Naive B cell (primary cell): ENCODE data around the gene PHF13. TPM values are rescaled to one million over a fixed set of nuclear protein-coding genes. Genes with fewer than 3 reads are reported as not detected.
A peak's percentile ranks its signal among the peaks of the same experiment; 100 is the strongest.

Experiments
- ATAC-seq, 2 donors: fragments of 150-1000 bp; cut with Tn5 transposase; 2 replicates each; pipeline ENCODE4 v1.10.0; 2021; ENCODE audit warnings: low read depth in 2 of 2, mild to moderate bottlenecking in 2 of 2, moderate library complexity in 2 of 2
- DNase-seq: peaks from one replicate; pipeline ENCODE4 v3.0.0; 2022
- H3K27ac Mint-ChIP-seq, 6 donors: one replicate each; pipeline ENCODE4 v1.8.0; 2020 to 2022; ENCODE audit warnings: mild to moderate bottlenecking in 6 of 6, mixed read lengths in 6 of 6, moderate library complexity in 5 of 6, inconsistent platforms in 2 of 6
- H3K27me3 Mint-ChIP-seq, 3 donors: one replicate each; pipeline ENCODE4 v1.8.0; 2021 to 2022; ENCODE audit warnings: mixed read lengths in 3 of 3, mild to moderate bottlenecking in 1 of 3
- H3K36me3 Mint-ChIP-seq, 2 donors: one replicate each; pipeline ENCODE4 v1.8.0; 2020 to 2022; ENCODE audit warnings: mixed read lengths in 2 of 2, inconsistent platforms in 1 of 2, mild to moderate bottlenecking in 1 of 2
- H3K4me1 Mint-ChIP-seq, 3 donors: one replicate each; pipeline ENCODE4 v1.8.0; 2020 to 2022; ENCODE audit warnings: mixed read lengths in 3 of 3, inconsistent platforms in 1 of 3, mild to moderate bottlenecking in 1 of 3, moderate library complexity in 1 of 3
- H3K4me3 Mint-ChIP-seq, 8 donors: one replicate each; pipeline ENCODE4 v1.8.0; 2020 to 2022; ENCODE audit warnings: mild to moderate bottlenecking in 8 of 8, mixed read lengths in 8 of 8, moderate library complexity in 8 of 8, inconsistent platforms in 2 of 8
- H3K9me3 Mint-ChIP-seq, 7 donors: one replicate each; pipeline ENCODE4 v1.8.0; 2020 to 2022; ENCODE audit warnings: mixed read lengths in 7 of 7, mild to moderate bottlenecking in 5 of 7, inconsistent platforms in 2 of 7, moderate library complexity in 1 of 7
- polyA plus RNA-seq, 6 donors: library from polyadenylated mRNA; unstranded; fragments of 300-500 nt; fragmentation: Illumina TruSeq; gene quantifications; one replicate each; pipeline ENCODE4 v1.2.3, GENCODE V29; 2021; ENCODE audit warnings: low read depth in 6 of 6

PHF13 gene
- polyA plus RNA-seq, 6 donors from 2014 or later, result 2.7 to 6.0 (median 4.2) TPM

DNA sequence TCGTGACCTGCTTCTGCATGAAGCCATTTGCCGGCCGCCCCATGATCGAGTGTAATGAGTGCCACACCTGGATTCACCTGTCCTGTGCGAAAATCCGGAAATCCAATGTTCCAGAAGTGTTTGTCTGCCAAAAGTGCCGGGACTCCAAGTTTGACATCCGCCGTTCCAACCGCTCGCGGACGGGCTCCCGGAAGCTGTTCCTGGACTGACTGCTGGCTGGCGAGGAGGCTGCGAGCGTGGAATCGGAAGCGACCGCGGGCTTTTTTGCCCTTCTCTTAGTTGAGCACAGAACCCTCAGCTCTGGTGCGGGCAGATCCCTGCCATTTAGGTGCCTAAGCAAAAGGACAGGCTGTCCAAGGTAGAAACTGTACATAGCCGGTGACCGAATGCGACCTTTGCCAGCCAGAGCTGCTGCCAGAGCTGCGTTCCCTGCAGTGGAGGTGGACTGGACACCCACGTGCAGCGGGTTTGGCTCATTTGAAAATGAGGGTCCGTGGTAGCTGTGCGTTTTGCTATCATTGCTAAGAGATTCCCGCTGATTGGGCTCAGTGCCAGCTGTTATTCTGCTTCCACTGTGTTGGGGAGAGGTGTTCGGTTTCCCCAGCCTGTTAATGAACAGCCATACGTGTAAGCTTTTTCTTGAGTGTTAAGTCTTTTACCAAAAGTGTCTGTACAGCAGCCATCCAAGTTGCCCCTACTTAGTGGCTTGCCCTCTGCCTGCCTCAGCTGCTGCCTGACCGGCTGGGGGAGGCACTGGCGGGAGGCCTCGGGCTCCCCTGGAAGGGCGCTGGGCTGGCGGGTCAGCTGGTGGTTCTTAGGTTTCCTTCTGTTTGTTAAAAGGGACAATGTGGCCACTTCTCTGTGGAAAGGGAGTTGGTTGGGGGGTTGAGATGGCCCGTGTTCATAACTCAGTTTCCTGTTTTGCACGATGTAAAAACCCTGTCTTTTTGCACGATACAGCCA, 8.2 kb downstream of the PHF13 start:
- no peaks in the 10 kb centered on the region for H3K27me3 Mint-ChIP-seq
- DNase-seq, result no peak
- no peak overlapping the region for H3K27ac Mint-ChIP-seq
- H3K4me3 Mint-ChIP-seq, result peak overlapping the region in 1 of 8 donors; percentile 36
- H3K4me1 Mint-ChIP-seq, result peaks cover 13 to 24% (median 13%) of the 10 kb centered on the region in 3 donors
- ATAC-seq, result no peak
- peaks cover 0 to 6% of the 10 kb centered on the region in 2 donors for H3K36me3 Mint-ChIP-seq
- H3K9me3 Mint-ChIP-seq, result no peaks in the 10 kb centered on the region

DNA sequence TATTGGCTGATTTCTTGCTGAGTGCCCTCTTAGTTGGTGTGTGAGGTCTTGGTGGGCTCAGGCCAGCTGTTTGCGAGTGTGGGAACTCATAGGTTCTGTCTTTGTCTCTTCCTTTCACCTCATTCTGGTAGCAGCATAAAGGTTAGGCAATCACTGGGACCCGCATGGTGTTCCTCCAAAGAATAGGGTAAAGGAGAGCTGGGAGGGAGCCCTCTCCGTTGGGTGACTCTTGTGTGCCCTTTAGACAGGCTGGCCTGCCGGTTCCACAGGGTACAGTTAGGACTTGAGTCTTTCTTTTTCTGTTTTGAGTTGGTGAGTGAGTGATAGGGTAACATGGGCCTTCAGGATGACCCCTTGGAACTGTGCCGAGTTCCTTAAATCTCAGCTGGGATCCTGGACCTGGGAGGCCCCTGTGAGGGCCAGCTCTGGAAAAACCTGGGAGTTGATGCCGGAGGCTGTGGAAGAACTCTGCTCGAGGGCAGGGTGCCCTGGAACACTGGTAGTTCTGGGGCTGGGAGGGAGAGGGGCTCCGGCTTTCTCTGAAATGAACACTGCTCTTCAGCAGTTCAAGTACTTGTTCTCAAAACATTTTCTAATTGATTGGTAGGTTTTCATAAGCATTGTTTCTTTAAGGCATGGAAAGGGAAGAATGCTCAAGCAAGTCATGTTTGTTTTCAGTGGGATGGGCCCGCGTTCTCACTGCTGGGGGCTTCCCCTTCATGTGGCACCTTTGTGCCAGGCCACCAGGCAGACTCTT, 9.0 kb downstream of the PHF13 start:
- ATAC-seq, result no peak
- Mint-ChIP-seq H3K27me3 (no peaks in the 10 kb centered on the region), H3K36me3 (peaks cover 0 to 6% of the 10 kb centered on the region in 2 donors), H3K4me1 (peaks cover 19 to 29% (median 21%) of the 10 kb centered on the region in 3 donors), H3K27ac (peak overlapping the region in 1 of 6 donors; percentile 33), H3K4me3 (peak overlapping the region in 2 of 8 donors; percentile 25 to 72), H3K9me3 (no peaks in the 10 kb centered on the region)
- DNase-seq, result no peak

GRCh38 chr1:6623269-6623965, 9.9 kb downstream of the PHF13 start:
- peaks cover 26 to 33% (median 27%) of the 10 kb centered on the region in 3 donors for H3K4me1 Mint-ChIP-seq
- H3K9me3 Mint-ChIP-seq, result no peaks in the 10 kb centered on the region
- H3K4me3 Mint-ChIP-seq, result peak overlapping the region in 3 of 8 donors; percentile 14 to 72 (median 44)
- H3K36me3 Mint-ChIP-seq, result peaks cover 0 to 6% of the 10 kb centered on the region in 2 donors
- DNase-seq (no peak), ATAC-seq (no peak)
- H3K27ac Mint-ChIP-seq, result no peak overlapping the region
- H3K27me3 Mint-ChIP-seq, result no peaks in the 10 kb centered on the region

DNA sequence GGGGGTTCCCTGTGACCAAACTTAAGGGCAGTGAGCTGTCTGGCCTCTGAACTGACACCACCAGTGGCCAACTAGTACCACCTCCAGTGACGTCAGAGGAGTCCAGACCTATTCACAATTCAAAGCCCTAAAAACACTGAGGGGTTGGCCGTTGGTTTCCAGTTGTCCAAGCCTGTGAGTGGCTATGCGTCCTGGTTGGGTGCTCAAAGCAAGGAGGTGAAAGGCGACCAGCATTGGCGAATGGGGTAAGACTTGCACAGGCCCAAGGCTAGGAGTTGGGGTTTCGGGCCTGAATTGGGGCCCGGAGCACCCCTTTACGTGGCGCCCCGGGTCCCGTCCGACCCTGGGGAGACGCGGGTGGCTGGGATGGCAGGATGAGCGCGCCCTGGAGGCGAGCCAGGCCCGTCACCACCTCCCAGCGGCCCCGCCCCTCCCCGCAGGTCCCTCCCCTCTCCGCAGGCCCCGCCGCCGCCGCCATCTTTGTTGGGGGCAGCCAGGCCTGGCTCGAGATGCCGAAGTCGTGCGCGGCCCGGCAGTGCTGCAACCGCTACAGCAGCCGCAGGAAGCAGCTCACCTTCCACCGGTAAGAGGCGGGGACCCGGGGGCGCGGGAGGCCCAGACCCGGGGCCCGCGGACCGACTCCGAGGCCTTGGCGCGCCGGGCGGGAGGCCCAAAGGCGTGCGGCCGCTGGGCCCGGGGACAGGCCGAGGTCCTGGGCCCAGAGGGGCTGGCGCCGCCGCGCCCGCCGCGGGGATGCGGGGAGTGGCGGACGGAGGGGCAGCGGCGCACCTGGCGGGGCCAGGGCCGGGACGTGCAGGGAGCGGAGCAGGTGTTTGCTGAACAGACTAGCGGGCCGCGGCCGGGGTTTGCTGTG, 11.4 kb downstream of the PHF13 start, which contains the start of gene THAP3:
Gene THAP3, plus strand, starts transcription at position 159 of the 874 bp plus-strand sequence. Its CDS starts 351 bp downstream, at position 510.
- Mint-ChIP-seq H3K27ac (peak within 1 kb of the TSS in 5 of 6 donors; percentile 66 to 82 (median 72)), H3K36me3 (peaks cover 0 to 12% of the 10 kb centered on the region in 2 donors), H3K4me1 (peaks cover 28 to 41% (median 34%) of the 10 kb centered on the region in 3 donors), H3K27me3 (no peaks in the 10 kb centered on the region), H3K9me3 (no peaks in the 10 kb centered on the region), H3K4me3 (peak within 1 kb of the TSS; percentile 84 to 94 (median 90))
- peak; percentile 83 for DNase-seq
- ATAC-seq, result peak; percentile 91 to 96

DNA sequence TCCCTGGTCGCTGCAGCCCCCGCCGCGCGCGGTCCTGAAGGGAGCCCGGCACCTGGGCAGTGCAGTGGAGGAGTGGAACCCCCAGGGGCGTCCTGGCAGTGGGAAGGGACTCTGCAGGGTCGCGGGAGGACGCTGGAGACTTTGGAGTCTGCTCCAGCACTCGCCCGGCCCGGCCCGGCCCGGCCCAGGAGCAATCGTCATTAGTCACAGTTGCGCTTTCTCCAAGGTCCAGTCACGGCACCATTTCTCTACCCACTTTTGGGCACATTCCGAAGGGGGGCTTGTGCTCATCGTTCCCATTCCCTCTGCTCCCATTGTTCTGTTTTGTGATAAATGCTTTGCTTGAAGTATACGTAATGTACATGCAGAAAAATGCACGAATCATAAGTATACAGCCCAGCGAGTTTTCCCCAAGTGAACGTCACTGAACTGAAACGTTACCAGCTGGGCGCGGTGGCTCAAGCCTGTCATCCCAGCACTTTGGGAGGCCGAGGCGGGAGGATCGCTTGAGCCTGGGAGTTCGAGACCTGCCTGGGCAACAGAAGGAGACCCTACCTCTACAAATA, 12.1 kb downstream of the PHF13 start:
- ATAC-seq (peak in 1 of 2 donors; percentile 30), DNase-seq (no peak)
- Mint-ChIP-seq H3K4me1 (peaks cover 28 to 43% (median 34%) of the 10 kb centered on the region in 3 donors), H3K4me3 (peak overlapping the region; percentile 84 to 94 (median 90)), H3K9me3 (no peaks in the 10 kb centered on the region), H3K36me3 (peaks cover 0 to 8% of the 10 kb centered on the region in 2 donors), H3K27ac (peak overlapping the region in 5 of 6 donors; percentile 57 to 74 (median 66)), H3K27me3 (no peaks in the 10 kb centered on the region)

DNA sequence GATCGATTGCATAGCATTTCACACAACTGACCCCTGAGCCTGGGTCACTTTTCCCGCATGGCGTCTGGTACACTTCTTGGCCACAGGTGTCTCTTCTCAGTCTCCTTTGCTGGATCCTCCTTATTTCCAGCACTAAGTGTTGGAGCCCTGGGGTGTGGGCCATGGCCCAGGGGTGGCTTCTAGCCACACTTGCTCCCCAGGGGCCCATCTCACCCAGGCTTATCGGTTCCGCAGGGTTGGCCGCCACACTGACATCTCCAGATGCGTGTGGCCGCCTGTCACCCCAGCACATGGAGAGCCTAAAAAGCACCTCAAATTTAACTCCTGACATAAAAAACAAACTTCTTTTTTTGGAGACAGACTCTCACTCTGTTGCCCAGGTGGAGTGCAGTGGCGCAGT, 13.5 kb downstream of the PHF13 start:
- H3K27ac Mint-ChIP-seq, result peak overlapping the region in 4 of 6 donors; percentile 24 to 91 (median 66)
- H3K9me3 Mint-ChIP-seq, result no peaks in the 10 kb centered on the region
- peak overlapping the region; percentile 64 to 94 (median 89) for H3K4me3 Mint-ChIP-seq
- peaks cover 28 to 43% (median 34%) of the 10 kb centered on the region in 3 donors for H3K4me1 Mint-ChIP-seq
- DNase-seq (no peak), ATAC-seq (peak in 1 of 2 donors; percentile 28)
- peaks cover 0 to 8% of the 10 kb centered on the region in 2 donors for H3K36me3 Mint-ChIP-seq
- no peaks in the 10 kb centered on the region for H3K27me3 Mint-ChIP-seq

DNA sequence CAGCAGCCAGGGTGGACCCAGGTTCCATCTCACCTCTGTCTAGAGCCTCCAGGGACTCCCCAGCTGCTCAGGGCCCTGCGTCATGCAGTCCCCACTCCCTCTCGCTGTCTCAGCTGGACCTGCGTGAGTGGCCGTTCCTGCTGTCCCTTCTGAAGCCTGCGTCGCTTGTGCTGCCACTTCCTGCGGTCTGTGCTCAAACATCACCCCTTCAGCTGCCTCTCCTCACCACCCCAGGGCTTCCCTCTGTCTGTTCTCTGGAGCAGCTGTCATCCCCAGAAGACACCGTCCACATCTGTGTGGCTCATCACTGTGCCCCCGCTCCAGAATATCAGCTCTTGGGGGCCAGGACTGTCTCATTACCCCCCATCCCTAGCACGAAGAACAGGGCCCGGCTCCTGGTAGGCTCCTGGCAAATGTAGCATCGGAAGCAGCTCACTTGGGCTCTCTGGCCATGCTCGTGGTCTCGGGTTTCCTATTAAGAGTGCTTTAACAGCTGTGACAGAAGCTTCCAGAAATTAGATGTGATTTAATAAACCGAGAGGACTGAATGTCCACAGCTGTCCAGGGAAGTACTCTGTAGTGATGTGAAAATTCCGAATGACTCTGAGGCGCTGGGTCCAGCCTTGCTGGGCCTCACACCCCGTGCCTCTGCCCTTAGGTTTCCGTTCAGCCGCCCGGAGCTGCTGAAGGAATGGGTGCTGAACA, 14.5 kb downstream of the PHF13 start:
- Mint-ChIP-seq H3K9me3 (no peaks in the 10 kb centered on the region), H3K36me3 (peaks cover 0 to 8% of the 10 kb centered on the region in 2 donors), H3K27me3 (no peaks in the 10 kb centered on the region), H3K27ac (peak overlapping the region in 2 of 6 donors; percentile 59 to 92), H3K4me1 (peaks cover 28 to 43% (median 34%) of the 10 kb centered on the region in 3 donors), H3K4me3 (peak overlapping the region in 7 of 8 donors; percentile 31 to 91 (median 86))
- no peak for DNase-seq
- no peak for ATAC-seq

DNA sequence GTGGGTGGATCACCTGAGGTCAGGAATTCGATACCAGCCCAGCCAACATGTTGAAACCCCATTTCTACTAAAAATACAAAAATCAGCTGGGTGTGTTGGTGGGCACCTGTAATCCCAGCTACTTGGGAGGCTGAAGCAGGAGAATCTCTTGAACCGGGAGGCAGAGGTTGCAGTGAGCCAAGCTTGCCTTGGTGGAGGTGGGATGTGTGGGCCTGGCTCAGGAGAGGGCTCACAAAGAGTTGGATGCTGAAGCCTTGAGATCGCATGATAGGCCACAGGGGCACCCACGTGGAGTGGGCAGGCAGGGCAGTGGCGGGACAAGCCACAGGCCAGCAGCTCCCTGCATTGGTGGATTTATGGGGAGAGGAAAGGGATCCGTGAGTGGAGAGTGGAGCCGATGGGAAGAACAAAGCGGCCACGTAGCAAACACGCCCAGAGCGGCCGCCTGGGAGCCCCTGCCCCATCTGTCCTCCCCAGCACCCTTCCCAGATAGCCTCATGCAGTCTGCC, 15.5 kb downstream of the PHF13 start:
- peaks cover 0 to 8% of the 10 kb centered on the region in 2 donors for H3K36me3 Mint-ChIP-seq

DNA sequence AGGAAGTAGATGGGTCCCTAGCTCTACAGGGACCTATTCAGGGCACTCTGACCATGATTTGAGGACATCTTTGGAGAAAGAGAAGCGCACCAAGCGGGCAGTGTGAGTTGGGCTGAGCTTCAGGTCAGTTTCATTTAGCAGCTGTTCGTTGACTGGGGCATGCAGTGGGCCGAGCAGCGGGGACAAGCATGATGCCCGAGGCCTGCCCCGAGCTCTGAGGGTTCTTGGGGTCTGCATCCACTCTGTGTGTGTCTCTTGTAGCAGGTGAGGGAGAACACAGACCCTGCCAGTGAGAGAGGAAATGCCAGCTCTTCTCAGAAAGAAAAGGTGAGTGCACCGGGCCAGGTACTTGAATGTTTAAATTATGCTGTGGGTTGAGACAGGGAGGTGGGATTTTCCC, 16.5 kb downstream of the PHF13 start:
- H3K36me3 Mint-ChIP-seq, result peaks cover 0 to 8% of the 10 kb centered on the region in 2 donors
- DNase-seq, result no peak
- no peak overlapping the region for H3K27ac Mint-ChIP-seq
- no peaks in the 10 kb centered on the region for H3K27me3 Mint-ChIP-seq
- peaks cover 27 to 38% (median 28%) of the 10 kb centered on the region in 3 donors for H3K4me1 Mint-ChIP-seq
- no peak for ATAC-seq
- H3K4me3 Mint-ChIP-seq, result peak overlapping the region in 2 of 8 donors; percentile 36 to 75
- H3K9me3 Mint-ChIP-seq, result no peaks in the 10 kb centered on the region

More for the DNA sequence above, 15.5 kb downstream of the PHF13 start:
- Mint-ChIP-seq H3K4me1 (peaks cover 28 to 43% (median 31%) of the 10 kb centered on the region in 3 donors), H3K27me3 (no peaks in the 10 kb centered on the region), H3K4me3 (peak overlapping the region in 1 of 8 donors; percentile 66), H3K27ac (peak overlapping the region in 1 of 6 donors; percentile 54), H3K9me3 (no peaks in the 10 kb centered on the region)
- ATAC-seq (no peak), DNase-seq (no peak)

DNA sequence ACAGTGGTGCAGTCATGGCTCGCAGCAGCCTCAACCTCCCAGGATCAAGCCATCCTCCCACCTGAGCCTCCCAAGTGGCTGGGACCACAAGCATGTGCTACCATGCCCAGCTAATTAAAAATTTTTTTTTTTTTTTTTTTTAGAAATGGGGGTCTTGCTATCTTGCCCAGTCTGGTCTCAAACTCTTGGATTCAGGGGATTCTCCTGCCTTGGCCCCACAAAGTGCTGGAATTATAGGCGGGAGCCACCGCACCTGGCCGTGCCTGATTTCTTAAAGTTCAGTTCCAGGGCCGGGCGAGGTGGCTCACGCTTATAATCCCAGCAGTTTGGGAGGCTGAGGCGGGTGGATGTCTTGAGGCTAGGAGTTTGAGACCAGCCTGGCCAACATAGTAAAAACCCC, 17.5 kb downstream of the PHF13 start:
- ATAC-seq (no peak), DNase-seq (no peak)
- no peaks in the 10 kb centered on the region for H3K9me3 Mint-ChIP-seq
- H3K27ac Mint-ChIP-seq, result no peak overlapping the region
- H3K27me3 Mint-ChIP-seq, result no peaks in the 10 kb centered on the region
- peaks cover 24 to 32% (median 27%) of the 10 kb centered on the region in 3 donors for H3K4me1 Mint-ChIP-seq
- peaks cover 0 to 8% of the 10 kb centered on the region in 2 donors for H3K36me3 Mint-ChIP-seq
- H3K4me3 Mint-ChIP-seq, result no peak overlapping the region
